Measurements from ENCODE around the gene ZNF689. TPM values are rescaled to one million over a fixed set of nuclear protein-coding genes. Genes with fewer than 3 reads are reported as not detected.
A peak's percentile ranks its signal among the peaks of the same experiment; 100 is the strongest.

ZNF689 gene
- total and polyA plus RNA-seq, 7 experiments from 2014 or later, result 6.8 to 15.6 (median 12.4) TPM

GRCh38 chr16:30656388-30656787, 46.2 kb upstream of the ZNF689 start:
- Mint-ChIP-seq H3K27ac (peak overlapping the region; percentile 16 to 99 (median 85)), H3K4me3 (peak overlapping the region in 7 of 10 donors; percentile 11 to 81 (median 54)), H3K4me1 (peaks cover 24 to 55% (median 36%) of the 10 kb centered on the region in 7 donors), H3K36me3 (peaks cover 3 to 33% (median 9%) of the 10 kb centered on the region in 5 donors), H3K9me3 (peaks cover 0 to 6% (median 0%) of the 10 kb centered on the region in 11 donors), H3K27me3 (no peaks in the 10 kb centered on the region)
- H3K4me1 ChIP-seq (ENCODE audit: control insufficient read depth in 2 of 2, insufficient read depth in 2 of 2, low read length in 2 of 2), result peaks cover 24 to 25% of the 10 kb centered on the region in 2 donors
- ATAC-seq (no peak), DNase-seq (no peak)
- H3K9me3 ChIP-seq (ENCODE audit: control insufficient read depth in 2 of 3, low read length in 3 of 3), result no peaks in the 10 kb centered on the region
- ChIA-PET POLR2A (interaction anchor here (0.7 to 1.1 kb wide), 5 partner anchors 9 to 122 kb away, joined by 3 to 5 read pairs (median 4); partner anchors contain the start of gene ZNF747), CTCF (interaction anchor here (1.1 kb wide), 1 partner anchor 38 kb away, joined by 4 read pairs; no protein-coding TSS in a partner anchor)
- no peak overlapping the region for H3K4me3 ChIP-seq (ENCODE audit: low read length)
- H3K27ac ChIP-seq (ENCODE audit: low read depth, low read length), result peak overlapping the region; percentile 78
- H3K36me3 ChIP-seq (ENCODE audit: control insufficient read depth in 2 of 3, insufficient read depth in 3 of 3, low read length in 3 of 3), result peaks cover 12 to 48% (median 18%) of the 10 kb centered on the region in 3 experiments
- intact Hi-C loops (cut with micrococcal nuclease), result loop anchor here (5.0 to 10.0 kb wide), 4 partner anchors 106 to 849 kb away; partner anchors contain the start of genes CFAP119 (in 1 of the 2), MAZ (in 1 of the 2), RNF40 (in 1 of the 2) and TBX6 (in 1 of the 2)
- H3K27me3 ChIP-seq (ENCODE audit: control insufficient read depth in 2 of 2, insufficient read depth in 2 of 2, low read length in 2 of 2), result no peaks in the 10 kb centered on the region

GRCh38 chr16:30655815-30656347, 45.7 kb upstream of the ZNF689 start:
- H3K9me3 ChIP-seq (ENCODE audit: control insufficient read depth in 2 of 3, low read length in 3 of 3), result no peaks in the 10 kb centered on the region
- peaks cover 18 to 20% of the 10 kb centered on the region in 2 donors for H3K4me1 ChIP-seq (ENCODE audit: control insufficient read depth in 2 of 2, insufficient read depth in 2 of 2, low read length in 2 of 2)
- H3K27ac ChIP-seq (ENCODE audit: low read depth, low read length), result no peak overlapping the region
- DNase-seq (no peak), ATAC-seq (no peak)
- Mint-ChIP-seq H3K4me1 (peaks cover 19 to 51% (median 31%) of the 10 kb centered on the region in 7 donors), H3K4me3 (peak overlapping the region in 2 of 10 donors; percentile 25 to 81), H3K36me3 (peaks cover 3 to 28% (median 5%) of the 10 kb centered on the region in 5 donors), H3K27me3 (no peaks in the 10 kb centered on the region), H3K27ac (peak overlapping the region in 7 of 9 donors; percentile 42 to 99 (median 85)), H3K9me3 (peaks cover 0 to 6% (median 0%) of the 10 kb centered on the region in 11 donors)
- POLR2A ChIA-PET, result interaction anchor here (0.6 to 1.1 kb wide), 6 partner anchors 9 to 256 kb away, joined by 3 to 5 read pairs (median 4); no protein-coding TSS in a partner anchor
- H3K36me3 ChIP-seq (ENCODE audit: control insufficient read depth in 2 of 3, insufficient read depth in 3 of 3, low read length in 3 of 3), result peaks cover 9 to 46% (median 13%) of the 10 kb centered on the region in 3 experiments
- CTCF ChIA-PET, result interaction anchor here (0.9 to 1.1 kb wide), 2 partner anchors 38 to 41 kb away, joined by 3 to 4 read pairs; no protein-coding TSS in a partner anchor
- intact Hi-C loops (cut with micrococcal nuclease), result loop anchor here (5.0 to 10.0 kb wide), 4 partner anchors 106 to 849 kb away; partner anchors contain the start of genes CFAP119 (in 1 of the 2), MAZ (in 1 of the 2), RNF40 (in 1 of the 2) and TBX6 (in 1 of the 2)
- H3K4me3 ChIP-seq (ENCODE audit: low read length), result no peak overlapping the region
- H3K27me3 ChIP-seq (ENCODE audit: control insufficient read depth in 2 of 2, insufficient read depth in 2 of 2, low read length in 2 of 2), result no peaks in the 10 kb centered on the region

GRCh38 chr16:30654856-30655255, 44.7 kb upstream of the ZNF689 start:
- intact Hi-C loops (cut with micrococcal nuclease), result loop anchor here (5.0 to 10.0 kb wide), 4 partner anchors 107 to 848 kb away; partner anchors contain the start of genes CFAP119 (in 1 of the 2), MAZ (in 1 of the 2), RNF40 (in 1 of the 2) and TBX6 (in 1 of the 2)
- peaks cover 0 to 23% (median 3%) of the 10 kb centered on the region in 5 donors for H3K36me3 Mint-ChIP-seq

GRCh38 chr16:30652718-30653117, 42.5 kb upstream of the ZNF689 start:
- Histone ChIP-seq H3K4me3 (ENCODE audit: low read length) (no peak overlapping the region), H3K27ac (ENCODE audit: low read depth, low read length) (peak overlapping the region; percentile 90), H3K4me1 (ENCODE audit: control insufficient read depth in 2 of 2, insufficient read depth in 2 of 2, low read length in 2 of 2) (peaks cover 19 to 23% of the 10 kb centered on the region in 2 donors), H3K27me3 (ENCODE audit: control insufficient read depth in 2 of 2, insufficient read depth in 2 of 2, low read length in 2 of 2) (no peaks in the 10 kb centered on the region), H3K36me3 (ENCODE audit: control insufficient read depth in 2 of 3, insufficient read depth in 3 of 3, low read length in 3 of 3) (peaks cover 9 to 50% (median 12%) of the 10 kb centered on the region in 3 experiments), H3K9me3 (ENCODE audit: control insufficient read depth in 2 of 3, low read length in 3 of 3) (no peaks in the 10 kb centered on the region)
- Mint-ChIP-seq H3K27ac (peak overlapping the region in 6 of 9 donors; percentile 62 to 98 (median 88)), H3K36me3 (peaks cover 0 to 23% (median 3%) of the 10 kb centered on the region in 5 donors), H3K27me3 (no peaks in the 10 kb centered on the region), H3K4me1 (peaks cover 19 to 53% (median 34%) of the 10 kb centered on the region in 7 donors), H3K9me3 (peaks cover 0 to 1% (median 0%) of the 10 kb centered on the region in 11 donors), H3K4me3 (peak overlapping the region; percentile 80 to 99 (median 88))
- no peak for ATAC-seq
- intact Hi-C loops (cut with micrococcal nuclease), result loop anchor here in 1 of 2 donors (10.0 kb wide), 1 partner anchor 558 kb away; the partner anchor contains the start of genes TBX6 and YPEL3
- ChIA-PET CTCF (interaction anchor here (2.8 kb wide), 1 partner anchor 41 kb away, joined by 25 read pairs; no protein-coding TSS in a partner anchor), POLR2A (interaction anchor here (0.9 to 1.1 kb wide), 2 partner anchors 41 to 44 kb away, joined by 3 to 4 read pairs; no protein-coding TSS in a partner anchor)
- no peak for DNase-seq

More at GRCh38 chr16:30654856-30655255, 44.7 kb upstream of the ZNF689 start:
- Mint-ChIP-seq H3K27me3 (no peaks in the 10 kb centered on the region), H3K27ac (peak overlapping the region in 2 of 9 donors; percentile 31 to 73), H3K4me3 (no peak overlapping the region), H3K9me3 (peaks cover 0 to 6% (median 0%) of the 10 kb centered on the region in 11 donors), H3K4me1 (peaks cover 19 to 54% (median 32%) of the 10 kb centered on the region in 7 donors)
- ATAC-seq (no peak), DNase-seq (no peak)
- Histone ChIP-seq H3K27me3 (ENCODE audit: control insufficient read depth in 2 of 2, insufficient read depth in 2 of 2, low read length in 2 of 2) (no peaks in the 10 kb centered on the region), H3K4me1 (ENCODE audit: control insufficient read depth in 2 of 2, insufficient read depth in 2 of 2, low read length in 2 of 2) (peaks cover 14 to 17% of the 10 kb centered on the region in 2 donors), H3K9me3 (ENCODE audit: control insufficient read depth in 2 of 3, low read length in 3 of 3) (no peaks in the 10 kb centered on the region), H3K36me3 (ENCODE audit: control insufficient read depth in 2 of 3, insufficient read depth in 3 of 3, low read length in 3 of 3) (peaks cover 9 to 50% (median 12%) of the 10 kb centered on the region in 3 experiments), H3K4me3 (ENCODE audit: low read length) (no peak overlapping the region), H3K27ac (ENCODE audit: low read depth, low read length) (no peak overlapping the region)
- ChIA-PET POLR2A (no interaction called here), CTCF (interaction anchor here (0.9 kb wide), 1 partner anchor 42 kb away, joined by 3 read pairs; no protein-coding TSS in a partner anchor)

- no peak for ATAC-seq
- Histone ChIP-seq H3K27me3 (ENCODE audit: control insufficient read depth in 2 of 2, insufficient read depth in 2 of 2, low read length in 2 of 2) (no peaks in the 10 kb centered on the region), H3K4me1 (ENCODE audit: control insufficient read depth in 2 of 2, insufficient read depth in 2 of 2, low read length in 2 of 2) (peaks cover 12 to 16% of the 10 kb centered on the region in 2 donors), H3K4me3 (ENCODE audit: low read length) (peak overlapping the region; percentile 39), H3K9me3 (ENCODE audit: control insufficient read depth in 2 of 3, low read length in 3 of 3) (no peaks in the 10 kb centered on the region), H3K27ac (ENCODE audit: low read depth, low read length) (peak overlapping the region; percentile 90), H3K36me3 (ENCODE audit: control insufficient read depth in 2 of 3, insufficient read depth in 3 of 3, low read length in 3 of 3) (peaks cover 9 to 50% (median 12%) of the 10 kb centered on the region in 3 experiments)
- no peaks in the 10 kb centered on the region for H3K27me3 Mint-ChIP-seq
- POLR2A ChIA-PET, result interaction anchor here (0.6 to 2.5 kb wide), 3 partner anchors 17 to 268 kb away, joined by 3 to 9 read pairs (median 4); no protein-coding TSS in a partner anchor
- H3K4me1 Mint-ChIP-seq, result peaks cover 19 to 46% (median 26%) of the 10 kb centered on the region in 7 donors
- CTCF ChIA-PET, result interaction anchor here (2.8 kb wide), 1 partner anchor 42 kb away, joined by 25 read pairs; no protein-coding TSS in a partner anchor
- no peaks in the 10 kb centered on the region for H3K9me3 Mint-ChIP-seq
- no peak for DNase-seq
- peak overlapping the region; percentile 62 to 99 (median 90) for H3K27ac Mint-ChIP-seq
- H3K4me3 Mint-ChIP-seq, result peak overlapping the region; percentile 80 to 99 (median 88)
- intact Hi-C loops (cut with micrococcal nuclease), result loop anchor here in 1 of 2 donors (10.0 kb wide), 1 partner anchor 557 kb away; the partner anchor contains the start of genes TBX6 and YPEL3
- peaks cover 0 to 23% (median 3%) of the 10 kb centered on the region in 5 donors for H3K36me3 Mint-ChIP-seq
These were observed 41.8 kb upstream of the ZNF689 start for GRCh38 chr16:30652005-30652296.

Measured in naive thymus-derived CD4-positive, alpha-beta T cell (primary cell).